K562 (cell line): Measurements from ENCODE around the gene TMC4. TPM values are rescaled to one million over a fixed set of nuclear protein-coding genes. Genes with fewer than 3 reads are reported as not detected.

Experiments
- ARID3B ChIP-seq: fragments of 250-450 bp; sonication (Bioruptor Pico); IDR thresholded peaks from 2 replicates; pipeline ENCODE4 v1.4.0; 2020; ENCODE audit warnings: borderline replicate concordance
- CSDE1 ChIP-seq, 2 experiments: fragments of 450-650 bp; IDR thresholded peaks; 2 replicates each; pipeline ENCODE4 v1.6.1; 2016; ENCODE audit warnings: mild to moderate bottlenecking in 1 of 2
- FOXA3 ChIP-seq, 2 experiments: fragments of 450-650 bp in 1 of 2; sonication (generic) in 1 of 2; formaldehyde crosslinking; IDR thresholded peaks in 1 of 2; conservative IDR thresholded peaks in 1 of 2; 2 replicates each; pipeline versions ENCODE4 v1.4.0 to v1.8.0; 2020 to 2022; ENCODE audit warnings: mild to moderate bottlenecking in 2 of 2, missing genetic modification reagents in 1 of 2
- FOXK2 ChIP-seq, 2 experiments: fragments of 450-650 bp; IDR thresholded peaks in 1 of 2; conservative IDR thresholded peaks in 1 of 2; 2 replicates each; pipeline ENCODE4 v1.6.1; 2016; ENCODE audit warnings: low read depth in 2 of 2, mild to moderate bottlenecking in 1 of 2
- GATA2 ChIP-seq: sonication (generic); formaldehyde crosslinking; IDR thresholded peaks from 2 replicates; pipeline ENCODE4 v1.4.0; 2020; ENCODE audit warnings: mild to moderate bottlenecking, missing genetic modification reagents
- HDAC1 ChIP-seq, 2 experiments: fragments of 450-650 bp; IDR thresholded peaks; 2 replicates each; pipeline ENCODE4 v1.6.1; 2016 to 2017; ENCODE audit warnings: inconsistent platforms in 1 of 2, mild to moderate bottlenecking in 1 of 2, moderate library complexity in 1 of 2
- HMG20B ChIP-seq: fragments of 250-450 bp; sonication (Bioruptor Pico); IDR thresholded peaks from 2 replicates; pipeline ENCODE4 v1.5.0; 2021; ENCODE audit warnings: mild to moderate bottlenecking
- NFRKB ChIP-seq: fragments of 450-650 bp; IDR thresholded peaks from 2 replicates; pipeline ENCODE4 v1.6.1; 2016; ENCODE audit warnings: low read depth
- NR1H2 ChIP-seq: sonication (generic); formaldehyde crosslinking; IDR thresholded peaks from 2 replicates; pipeline ENCODE4 v1.4.0; 2020; ENCODE audit warnings: mild to moderate bottlenecking, missing genetic modification reagents
- POLR2AphosphoS5 ChIP-seq: IDR thresholded peaks from 2 replicates; pipeline ENCODE4 v1.6.1; 2011; ENCODE audit warnings: mild to moderate bottlenecking, low read depth, low read length, moderate library complexity; ENCODE audit not compliant: control insufficient read depth, insufficient read depth
- SIN3A ChIP-seq, 2 experiments: fragments of 150-350 bp in 1 of 2; IDR thresholded peaks; 2 replicates each; pipeline ENCODE4 v1.6.1; 2011 to 2016; ENCODE audit warnings: borderline replicate concordance in 2 of 2, low read depth in 2 of 2, low read length in 2 of 2, mild to moderate bottlenecking in 2 of 2, moderate library complexity in 2 of 2; ENCODE audit not compliant: control insufficient read depth in 1 of 2
- TAF1 ChIP-seq: IDR thresholded peaks from 2 replicates; pipeline ENCODE4 v1.6.1; 2011; ENCODE audit warnings: mild to moderate bottlenecking, low read length, moderate library complexity; ENCODE audit not compliant: insufficient read depth, control insufficient read depth, severe bottlenecking; ENCODE audit errors: extremely low read depth
- TOE1 ChIP-seq, 2 experiments: fragments of 450-650 bp in 1 of 2; sonication (generic) in 1 of 2; formaldehyde crosslinking in 1 of 2; IDR thresholded peaks; 2 replicates each; pipeline versions ENCODE4 v1.7.1 to v1.8.0; 2016 to 2022; ENCODE audit warnings: borderline replicate concordance in 2 of 2, mild to moderate bottlenecking in 2 of 2, antibody characterized with exemption in 1 of 2, inconsistent platforms in 1 of 2, low read depth in 1 of 2, missing genetic modification reagents in 1 of 2, moderate library complexity in 1 of 2
- ZNF445 ChIP-seq: fragments of 250-450 bp; sonication (Bioruptor Pico); IDR thresholded peaks from 2 replicates; pipeline ENCODE4 v1.4.0; 2020; ENCODE audit warnings: low read depth, mild to moderate bottlenecking, moderate library complexity
- polyA plus RNA-seq, 8 experiments: library from polyadenylated mRNA; depleted of rRNA in 4 of 8; stranded (reverse) in 5 of 8; unstranded in 3 of 8; fragments of >200 nt; fragmentation: Nextera tagmentation in 2 of 8; fragmentation: Illumina TruSeq in 1 of 8; extraction: Ambion mirVana in 2 of 8; extraction: Trizol in 1 of 8; gene quantifications; 2 replicates each; pipeline versions ENCODE4 v1.2.1 to v1.2.3, GENCODE V29; 2011 to 2014; ENCODE audit warnings: inconsistent platforms in 1 of 8, missing spikeins in 1 of 8
- total RNA-seq, 7 experiments: library from RNA; depleted of rRNA in 6 of 7; stranded (reverse); fragments of >200 nt in 6 of 7; fragmentation: Illumina TruSeq in 2 of 7; extraction: Trizol in 2 of 7; gene quantifications; 2 replicates each; pipeline versions ENCODE4 v1.2.1 to v1.2.3, GENCODE V29; 2011 to 2021; ENCODE audit warnings: low replicate concordance in 1 of 7
- TF ChIP-seq, protein P1 (sequence below): fragments of 450-650 bp; IDR thresholded peaks from 2 replicates; pipeline ENCODE4 v1.6.1; 2016
- TF ChIP-seq, protein P2 (sequence below), 2 experiments: fragments of 150-350 bp in 1 of 2; IDR thresholded peaks; 2 replicates each; pipeline ENCODE4 v1.6.1; 2012 to 2016; ENCODE audit warnings: low read depth in 2 of 2, low read length in 2 of 2, mild to moderate bottlenecking in 1 of 2, moderate library complexity in 1 of 2

The TMC4 gene
- total and polyA plus RNA-seq, 9 of the 15 experiments (the other 6 are each of a cell fraction or from before 2014, with no cell fraction given) = 0.12 to 0.79 (median 0.36) TPM; not detected in 2

- TF ChIP-seq CSDE1 (IDR thresholded peaks at IDR 0.05) (no peak), FOXA3 (CRISPR knock-in tag; conservative IDR thresholded peaks at IDR 0.05 in 1 of 2, IDR thresholded peaks at IDR 0.05 in 1 of 2) (peak in 1 of 2 experiments; percentile 39; a peak in 1 of 4 replicates), FOXK2 (conservative IDR thresholded peaks at IDR 0.05 in 1 of 2, IDR thresholded peaks at IDR 0.05 in 1 of 2; ENCODE audit: low read depth in 2 of 2) (peak; percentile 73 to 83; a peak in 3 of 4 replicates), NFRKB (0 out of 2 replicates have a peak, but pooled peaks have one; percentile 61), TOE1 (IDR thresholded peaks at IDR 0.05; ENCODE audit: borderline replicate concordance) (peak; percentile 80; the same call in 1 of the 2 replicates), TOE1 (CRISPR knock-in tag; IDR thresholded peaks at IDR 0.05; ENCODE audit: borderline replicate concordance, low read depth) (0 out of 2 replicates have a peak, but pooled peaks have one; percentile 21), HMG20B (no peak), GATA2 (CRISPR knock-in tag) (no peak), ARID3B (CRISPR knock-in tag) (no peak), ZNF445 (CRISPR knock-in tag) (no peak), NR1H2 (CRISPR knock-in tag) (no peak), POLR2AphosphoS5 (peak; percentile 39; the same call in 1 of the 2 replicates), HDAC1 (IDR thresholded peaks at IDR 0.05) (peak in 1 of 2 experiments; percentile 92; a peak in 2 of 4 replicates), TAF1 (peak; percentile 20), SIN3A (IDR thresholded peaks at IDR 0.05; ENCODE audit: borderline replicate concordance in 2 of 2, control insufficient read depth in 1 of 2, low read depth in 2 of 2, low read length in 2 of 2) (0 out of 4 replicates have a peak, but pooled peaks of 1 of the 2 experiments have one; percentile 35)
- TF ChIP-seq, protein P1, sequence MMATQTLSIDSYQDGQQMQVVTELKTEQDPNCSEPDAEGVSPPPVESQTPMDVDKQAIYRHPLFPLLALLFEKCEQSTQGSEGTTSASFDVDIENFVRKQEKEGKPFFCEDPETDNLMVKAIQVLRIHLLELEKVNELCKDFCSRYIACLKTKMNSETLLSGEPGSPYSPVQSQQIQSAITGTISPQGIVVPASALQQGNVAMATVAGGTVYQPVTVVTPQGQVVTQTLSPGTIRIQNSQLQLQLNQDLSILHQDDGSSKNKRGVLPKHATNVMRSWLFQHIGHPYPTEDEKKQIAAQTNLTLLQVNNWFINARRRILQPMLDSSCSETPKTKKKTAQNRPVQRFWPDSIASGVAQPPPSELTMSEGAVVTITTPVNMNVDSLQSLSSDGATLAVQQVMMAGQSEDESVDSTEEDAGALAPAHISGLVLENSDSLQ = peak; percentile 87
- TF ChIP-seq, protein P2, sequence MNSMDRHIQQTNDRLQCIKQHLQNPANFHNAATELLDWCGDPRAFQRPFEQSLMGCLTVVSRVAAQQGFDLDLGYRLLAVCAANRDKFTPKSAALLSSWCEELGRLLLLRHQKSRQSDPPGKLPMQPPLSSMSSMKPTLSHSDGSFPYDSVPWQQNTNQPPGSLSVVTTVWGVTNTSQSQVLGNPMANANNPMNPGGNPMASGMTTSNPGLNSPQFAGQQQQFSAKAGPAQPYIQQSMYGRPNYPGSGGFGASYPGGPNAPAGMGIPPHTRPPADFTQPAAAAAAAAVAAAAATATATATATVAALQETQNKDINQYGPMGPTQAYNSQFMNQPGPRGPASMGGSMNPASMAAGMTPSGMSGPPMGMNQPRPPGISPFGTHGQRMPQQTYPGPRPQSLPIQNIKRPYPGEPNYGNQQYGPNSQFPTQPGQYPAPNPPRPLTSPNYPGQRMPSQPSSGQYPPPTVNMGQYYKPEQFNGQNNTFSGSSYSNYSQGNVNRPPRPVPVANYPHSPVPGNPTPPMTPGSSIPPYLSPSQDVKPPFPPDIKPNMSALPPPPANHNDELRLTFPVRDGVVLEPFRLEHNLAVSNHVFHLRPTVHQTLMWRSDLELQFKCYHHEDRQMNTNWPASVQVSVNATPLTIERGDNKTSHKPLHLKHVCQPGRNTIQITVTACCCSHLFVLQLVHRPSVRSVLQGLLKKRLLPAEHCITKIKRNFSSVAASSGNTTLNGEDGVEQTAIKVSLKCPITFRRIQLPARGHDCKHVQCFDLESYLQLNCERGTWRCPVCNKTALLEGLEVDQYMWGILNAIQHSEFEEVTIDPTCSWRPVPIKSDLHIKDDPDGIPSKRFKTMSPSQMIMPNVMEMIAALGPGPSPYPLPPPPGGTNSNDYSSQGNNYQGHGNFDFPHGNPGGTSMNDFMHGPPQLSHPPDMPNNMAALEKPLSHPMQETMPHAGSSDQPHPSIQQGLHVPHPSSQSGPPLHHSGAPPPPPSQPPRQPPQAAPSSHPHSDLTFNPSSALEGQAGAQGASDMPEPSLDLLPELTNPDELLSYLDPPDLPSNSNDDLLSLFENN (IDR thresholded peaks at IDR 0.05; ENCODE audit: low read depth in 2 of 2, low read length in 2 of 2) = no peak
These were observed 17.0 kb upstream of the TMC4 start (continued) for GRCh38 chr19:54189735-54190502.
